Posterior cingulate gyrus (tissue), 11 donors: ENCODE data around the gene RCOR3.
A peak's percentile ranks its signal among the peaks of the same experiment; 100 is the strongest.
"Not testable (repeated sequence)": the region's sequence is repeated elsewhere in the genome, so short reads cannot be mapped to it uniquely, and the experiment has no call there.

Experiments
- DNase-seq, 10 donors: peaks; one replicate each; pipeline versions ENCODE4 v3.0.0 to v3.0.0-alpha.2; 2020 to 2021; ENCODE audit warnings: mixed read lengths in 3 of 10
- intact Hi-C: fragments of 100-400 bp; cut with DNase I; formaldehyde crosslinking; loops from one replicate; pipeline ENCODE4 v1.15.1; 2023

Gene RCOR3

GRCh38 chr1:211259638-211260126 lies 516 bp downstream of the RCOR3 start:
- intact Hi-C loops: loop anchor here (2.0 to 10.0 kb wide), 2 partner anchors 123 to 125 kb away; partner anchors contain the start of gene KCNH1
- DNase-seq: peak; percentile 35 to 92 (median 56)

GRCh38 chr1:211260141-211261107 lies 1.3 kb downstream of the RCOR3 start:
- peak; percentile 85 to 98 (median 91) for DNase-seq
- intact Hi-C loops: no loop called here

GRCh38 chr1:211261229-211261628 lies 2.1 kb downstream of the RCOR3 start:
- no peak for DNase-seq
- intact Hi-C loops: no loop called here

- DNase-seq, intact Hi-C loops: not testable (repeated sequence)
Observed at GRCh38 chr1:211263022-211263421, 3.9 kb downstream of the RCOR3 start.

DNA sequence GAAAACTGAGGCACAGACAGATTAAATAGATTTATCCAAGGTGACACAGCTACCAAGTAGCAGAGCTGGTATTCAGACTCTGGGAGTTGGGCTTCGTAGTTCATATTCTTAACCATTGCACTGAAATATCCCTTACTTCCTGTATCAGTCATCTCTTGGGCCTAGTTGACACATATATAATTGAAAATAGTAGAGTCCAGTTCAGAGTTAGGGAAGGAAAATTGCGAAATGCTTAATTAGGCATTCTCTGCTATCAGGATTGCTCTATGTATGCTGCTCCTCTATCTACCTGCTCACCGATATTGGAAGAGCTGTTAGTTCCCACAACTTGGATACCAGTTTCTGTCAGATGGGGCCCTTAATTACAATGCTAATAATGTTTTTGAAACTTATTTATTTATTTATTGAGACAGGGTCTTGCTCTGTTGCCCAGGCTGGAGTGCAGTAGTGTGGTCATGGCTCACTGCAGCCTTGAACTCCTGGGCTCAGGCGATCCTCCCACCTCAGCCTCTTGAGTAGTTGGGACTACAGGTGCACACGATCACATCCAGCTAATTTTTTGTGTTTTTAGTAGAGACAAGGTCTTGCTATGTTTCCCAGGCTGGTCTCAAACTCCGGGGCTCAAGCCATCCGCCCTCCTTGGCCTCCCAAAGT lies 8.2 kb downstream of the RCOR3 start:
- intact Hi-C loops: no loop called here
- no peak for DNase-seq

DNA sequence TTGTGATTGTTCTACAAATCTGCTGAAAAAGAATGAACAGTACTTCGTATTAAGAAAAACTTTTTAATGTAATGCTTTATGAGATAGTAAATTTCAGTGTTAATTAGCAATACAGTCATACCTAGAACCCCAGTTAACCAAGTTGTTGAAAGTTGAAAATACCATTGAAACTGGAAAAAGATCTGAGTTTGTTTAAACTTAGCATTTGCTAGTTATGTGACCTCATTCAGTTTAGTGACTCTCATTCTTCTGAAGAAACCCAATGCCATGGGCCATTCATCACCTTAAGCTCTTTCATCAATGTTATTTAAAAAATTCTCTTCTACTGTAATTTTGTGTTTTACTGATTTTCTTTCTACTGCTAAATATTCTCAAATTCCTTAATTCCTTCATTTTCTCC lies 20.2 kb downstream of the RCOR3 start:
- DNase-seq: no peak
- intact Hi-C loops: no loop called here

GRCh38 chr1:211280910-211281309 lies 21.7 kb downstream of the RCOR3 start:
- intact Hi-C loops: no loop called here
- no peak for DNase-seq

- DNase-seq: no peak
- intact Hi-C loops: no loop called here
Observed at GRCh38 chr1:211281320-211282022, 22.3 kb downstream of the RCOR3 start.

DNA sequence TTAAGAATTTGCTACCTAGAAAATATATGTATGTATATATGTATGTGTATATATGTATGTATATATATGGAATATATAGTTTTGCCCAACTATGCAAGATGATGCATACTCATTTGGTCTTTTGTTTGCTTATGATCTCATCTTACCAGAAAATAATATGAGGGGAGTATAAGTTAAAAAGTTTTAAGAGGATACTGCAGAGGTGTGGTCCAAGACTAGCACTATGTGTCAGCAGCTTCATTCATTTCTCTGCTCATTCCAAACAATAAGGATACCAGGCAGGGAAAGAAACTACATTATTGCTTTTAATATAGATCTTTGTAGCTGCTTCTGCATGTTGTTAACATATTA lies 22.8 kb downstream of the RCOR3 start:
- intact Hi-C loops: no loop called here
- no peak for DNase-seq

DNA sequence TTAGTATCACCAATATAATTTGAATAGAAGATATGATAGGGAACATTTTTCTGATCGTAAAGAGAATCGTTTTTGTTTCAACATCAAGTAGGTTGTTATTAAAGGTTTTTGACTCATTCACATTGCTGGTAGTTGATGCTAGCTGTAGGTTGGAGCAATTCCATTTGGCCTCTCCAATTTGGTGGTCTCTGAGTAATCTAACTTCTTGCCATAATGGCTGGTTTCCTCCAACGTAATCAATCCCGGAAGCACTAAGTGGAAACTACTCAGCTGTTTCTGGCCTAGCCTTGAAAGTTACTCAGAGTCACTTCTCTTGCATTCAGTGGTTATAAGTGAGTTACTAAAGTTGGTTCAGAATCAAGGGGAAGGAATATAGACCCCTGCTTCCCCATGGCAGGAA lies 26.0 kb downstream of the RCOR3 start:
- intact Hi-C loops: no loop called here
- no peak for DNase-seq

DNA sequence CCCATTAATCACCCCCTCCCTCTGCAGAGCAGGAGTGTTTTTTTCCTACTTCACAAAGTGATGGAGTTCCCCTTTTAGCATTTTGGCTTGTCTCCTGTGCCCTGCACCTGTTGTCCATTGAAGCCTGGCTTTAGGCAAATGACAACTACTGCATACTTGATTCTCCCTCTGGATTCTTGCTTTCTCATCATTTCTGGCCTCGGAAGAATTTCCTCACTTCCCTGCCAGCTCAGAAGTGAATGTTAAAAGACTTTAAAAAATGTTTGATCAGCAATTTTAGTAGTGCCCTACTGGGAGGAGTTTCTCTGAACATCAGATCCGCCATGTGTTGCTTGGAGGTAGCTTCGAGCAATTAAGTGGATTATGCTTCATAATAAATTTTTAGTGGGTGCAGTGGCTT lies 28.1 kb downstream of the RCOR3 start:
- DNase-seq: no peak
- intact Hi-C loops: no loop called here

DNA sequence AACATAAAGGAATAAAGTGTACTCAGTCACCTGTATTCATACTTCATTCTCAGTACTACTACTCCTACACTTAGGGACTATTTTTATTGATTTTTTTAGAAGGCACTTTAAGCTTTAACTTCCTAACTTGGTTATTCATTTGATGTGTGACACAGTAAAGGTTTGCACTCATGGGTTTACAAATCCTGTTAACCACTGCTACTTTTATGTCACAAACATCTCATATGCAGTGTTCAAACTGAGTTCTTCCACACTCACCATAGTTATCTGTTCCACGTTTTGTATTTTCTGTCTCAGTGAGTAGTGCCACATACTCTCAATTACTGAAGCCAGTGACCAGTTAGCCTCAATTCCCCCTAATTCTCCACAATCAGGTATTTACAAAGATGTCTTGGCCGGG lies 33.2 kb downstream of the RCOR3 start:
- intact Hi-C loops: no loop called here
- no peak for DNase-seq

- intact Hi-C loops: no loop called here
- no peak for DNase-seq
Observed at GRCh38 chr1:211296396-211296795, 37.2 kb downstream of the RCOR3 start.

- DNase-seq: peak in 1 of 10 donors; percentile 70
- intact Hi-C loops: no loop called here
Observed at GRCh38 chr1:211305044-211305443, 45.9 kb downstream of the RCOR3 start.

- intact Hi-C loops: no loop called here
Observed at GRCh38 chr1:211309617-211310016, 50.5 kb downstream of the RCOR3 start.

DNA sequence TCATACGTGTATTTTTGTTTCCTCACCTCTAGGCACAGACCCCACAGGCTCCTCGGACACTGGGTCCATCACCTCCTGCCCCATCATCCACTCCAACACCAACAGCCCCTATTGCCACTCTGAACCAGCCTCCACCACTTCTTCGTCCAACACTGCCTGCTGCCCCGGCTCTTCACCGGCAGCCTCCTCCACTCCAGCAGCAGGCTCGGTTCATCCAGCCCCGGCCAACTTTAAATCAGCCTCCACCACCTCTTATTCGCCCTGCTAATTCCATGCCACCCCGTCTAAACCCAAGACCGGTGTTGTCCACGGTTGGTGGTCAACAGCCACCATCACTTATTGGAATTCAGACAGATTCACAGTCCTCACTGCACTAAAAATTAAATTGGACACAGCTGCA lies 54.2 kb downstream of the RCOR3 start:
- no peak for DNase-seq
- intact Hi-C loops: no loop called here

More at GRCh38 chr1:211309617-211310016, 50.5 kb downstream of the RCOR3 start:
- no peak for DNase-seq

DNA sequence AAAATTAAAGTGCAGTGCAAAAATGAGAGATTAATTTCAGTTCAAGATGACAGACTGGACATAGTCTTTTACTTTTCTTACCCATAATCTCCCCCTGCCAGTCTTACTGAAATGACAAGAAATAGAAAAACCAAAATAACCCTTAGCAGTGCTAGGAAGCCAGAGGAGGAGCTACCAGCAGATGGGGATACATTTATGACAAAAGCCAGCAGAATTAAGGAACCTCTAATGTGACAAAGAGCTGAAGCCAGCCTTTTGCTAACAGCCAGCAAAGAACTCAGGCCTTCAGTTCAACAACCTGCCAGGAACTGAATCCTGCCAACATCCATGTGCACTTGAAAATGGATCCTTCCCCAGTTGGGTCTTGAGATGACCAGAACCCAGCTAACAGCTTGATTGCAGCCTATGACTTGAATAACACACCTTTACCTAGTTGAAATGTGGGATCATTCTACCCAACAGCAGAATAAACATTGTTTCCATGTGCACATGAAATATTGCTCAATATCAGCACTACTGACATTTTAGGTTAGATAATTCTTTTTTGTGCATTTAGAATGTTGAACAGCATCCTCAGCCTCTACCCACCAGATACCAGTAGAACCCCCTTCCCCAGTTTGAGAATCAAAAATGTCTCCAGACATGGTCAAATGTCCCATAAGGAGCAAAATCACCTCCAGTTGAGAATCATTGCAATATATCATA lies 59.6 kb downstream of the RCOR3 start:
- no peak for DNase-seq
- intact Hi-C loops: no loop called here

- no peak for DNase-seq
- intact Hi-C loops: loop anchor here (10.0 kb wide), 2 partner anchors 155 to 195 kb away; no protein-coding TSS in a partner anchor
Observed at GRCh38 chr1:211319892-211320291, 60.7 kb downstream of the RCOR3 start.

DNA sequence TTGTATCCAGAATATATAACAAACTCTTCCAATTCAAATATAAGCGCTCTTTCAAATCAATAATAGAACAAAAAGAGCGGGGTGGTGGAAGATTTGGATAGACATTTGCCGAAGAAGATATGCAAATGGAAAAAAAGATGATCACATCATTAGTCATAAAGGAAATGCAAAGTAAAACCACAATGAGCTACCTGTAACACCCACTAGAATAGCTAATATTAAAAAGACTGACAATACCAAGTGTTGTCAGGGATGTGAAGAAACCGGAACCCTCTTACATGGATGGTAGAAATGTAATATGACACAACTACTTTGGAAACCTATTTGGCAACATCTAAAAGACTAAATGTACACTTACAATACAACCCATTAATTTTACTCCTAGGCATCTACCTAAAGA lies 61.8 kb downstream of the RCOR3 start:
- intact Hi-C loops: loop anchor here (10.0 kb wide), 2 partner anchors 154 to 194 kb away; no protein-coding TSS in a partner anchor

DNA sequence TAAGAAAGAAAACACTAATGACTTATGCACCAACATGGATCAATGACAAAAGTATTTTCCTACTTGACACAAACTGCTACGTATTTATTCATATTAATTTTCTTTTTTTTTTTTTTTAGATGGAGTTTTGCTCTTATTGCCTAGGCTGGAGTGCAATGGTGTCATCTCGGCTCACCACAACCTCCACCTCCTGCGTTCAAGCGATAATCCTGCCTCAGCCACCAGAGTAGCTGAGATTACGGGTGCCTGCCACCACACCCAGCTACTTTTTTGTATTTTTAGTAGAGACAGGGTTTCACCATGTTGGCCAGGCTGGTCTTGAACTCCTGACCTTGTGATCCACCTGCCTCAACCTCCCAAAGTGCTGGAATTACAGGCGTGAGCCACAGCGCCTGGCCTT lies 62.5 kb downstream of the RCOR3 start:
- intact Hi-C loops: loop anchor here (10.0 kb wide), 2 partner anchors 153 to 193 kb away; no protein-coding TSS in a partner anchor
- DNase-seq: not testable (repeated sequence)

More for the DNA sequence above, 61.8 kb downstream of the RCOR3 start:
- no peak for DNase-seq
